RWPE2 (cell line): ENCODE data around the gene GRIA4.

Experiments used
- ATAC-seq: fragments of 200-7000 bp; cut with Tn5 transposase; 3 replicates; pipeline ENCODE4 v1.9.1; 2021; ENCODE audit warnings: low read depth
- DNase-seq: peaks from one replicate; pipeline ENCODE4 v3.0.0-alpha.2; 2020; ENCODE audit warnings: low spot score
- H3K27ac ChIP-seq: fragments of 450-650 bp; 2 replicates; pipeline ENCODE4 v1.5.1; 2017; ENCODE audit warnings: mild to moderate bottlenecking; ENCODE audit not compliant: poor library complexity, severe bottlenecking
- H3K27me3 ChIP-seq: fragments of 250-450 bp; sonication (Bioruptor Pico); 2 replicates; pipeline ENCODE4 v1.5.1; 2021; ENCODE audit warnings: mild to moderate bottlenecking, moderate library complexity; ENCODE audit not compliant: insufficient read depth, poor library complexity, severe bottlenecking
- H3K36me3 ChIP-seq: fragments of 250-450 bp; sonication (Bioruptor Pico); 2 replicates; pipeline ENCODE4 v1.5.1; 2020; ENCODE audit warnings: low read depth, mild to moderate bottlenecking, moderate library complexity
- H3K4me1 ChIP-seq: fragments of 250-450 bp; sonication (Bioruptor Pico); 2 replicates; pipeline ENCODE4 v1.5.1; 2021; ENCODE audit warnings: mild to moderate bottlenecking, moderate library complexity; ENCODE audit not compliant: insufficient read depth, poor library complexity, severe bottlenecking
- H3K4me3 ChIP-seq: fragments of 250-450 bp; sonication (Bioruptor Pico); 2 replicates; pipeline ENCODE4 v1.5.1; 2021; ENCODE audit warnings: mild to moderate bottlenecking, moderate library complexity; ENCODE audit not compliant: severe bottlenecking
- H3K9me3 ChIP-seq: fragments of 250-450 bp; sonication (Bioruptor Pico); 2 replicates; pipeline ENCODE4 v1.5.1; 2021; ENCODE audit warnings: mild to moderate bottlenecking, moderate library complexity; ENCODE audit not compliant: severe bottlenecking
- TF ChIP-seq, protein P1 (sequence below): fragments of 450-650 bp; IDR thresholded peaks from one replicate; pipeline ENCODE4 v1.5.1; 2017; ENCODE audit warnings: mild to moderate bottlenecking, moderate library complexity; ENCODE audit not compliant: poor library complexity, severe bottlenecking

The GRIA4 gene

DNA sequence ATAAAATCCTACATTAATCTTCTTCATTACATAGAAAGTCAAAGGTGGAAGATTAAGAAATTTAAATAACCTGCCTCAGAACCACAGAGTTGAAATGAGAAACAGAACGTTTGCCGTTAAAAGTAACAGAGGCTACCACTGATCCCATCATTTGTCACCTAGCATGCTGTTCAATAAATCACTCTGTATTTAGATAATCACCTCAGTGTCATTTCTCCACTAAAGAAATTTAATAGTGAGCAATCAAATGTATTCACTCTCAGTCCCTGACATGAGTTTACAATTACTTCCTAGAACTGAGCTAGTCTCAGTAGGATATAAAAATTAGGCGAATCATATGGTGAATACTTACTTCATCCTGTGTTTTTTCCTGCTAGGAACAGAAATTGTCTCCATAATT is 242.5 kb downstream of the GRIA4 start:
- DNase-seq = no peak
- no peaks in the 10 kb centered on the region for H3K4me1 ChIP-seq
- no peak for ATAC-seq

DNA sequence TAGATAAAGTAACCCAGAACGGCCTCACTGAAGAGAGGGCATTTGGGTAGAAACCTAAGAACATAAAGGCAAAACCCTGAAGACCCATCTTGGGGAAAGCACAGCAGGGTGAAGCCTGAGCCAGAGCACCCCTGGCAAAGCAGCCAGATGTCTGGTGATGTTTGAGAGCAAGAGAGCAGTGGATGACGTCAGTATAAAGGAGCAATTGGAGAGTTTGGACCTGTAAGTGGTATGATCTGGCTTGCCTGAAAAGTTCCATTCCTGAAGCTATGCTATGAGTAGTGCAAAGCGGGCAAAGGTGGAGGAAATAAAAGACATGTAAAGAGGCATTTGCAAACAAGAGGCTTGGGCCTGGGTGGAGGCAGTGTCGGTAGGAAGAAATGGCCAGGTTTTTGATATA is 244.4 kb downstream of the GRIA4 start:
- no peaks in the 10 kb centered on the region for H3K4me1 ChIP-seq
- ATAC-seq (no peak), DNase-seq (no peak)
- TF ChIP-seq, protein P1, sequence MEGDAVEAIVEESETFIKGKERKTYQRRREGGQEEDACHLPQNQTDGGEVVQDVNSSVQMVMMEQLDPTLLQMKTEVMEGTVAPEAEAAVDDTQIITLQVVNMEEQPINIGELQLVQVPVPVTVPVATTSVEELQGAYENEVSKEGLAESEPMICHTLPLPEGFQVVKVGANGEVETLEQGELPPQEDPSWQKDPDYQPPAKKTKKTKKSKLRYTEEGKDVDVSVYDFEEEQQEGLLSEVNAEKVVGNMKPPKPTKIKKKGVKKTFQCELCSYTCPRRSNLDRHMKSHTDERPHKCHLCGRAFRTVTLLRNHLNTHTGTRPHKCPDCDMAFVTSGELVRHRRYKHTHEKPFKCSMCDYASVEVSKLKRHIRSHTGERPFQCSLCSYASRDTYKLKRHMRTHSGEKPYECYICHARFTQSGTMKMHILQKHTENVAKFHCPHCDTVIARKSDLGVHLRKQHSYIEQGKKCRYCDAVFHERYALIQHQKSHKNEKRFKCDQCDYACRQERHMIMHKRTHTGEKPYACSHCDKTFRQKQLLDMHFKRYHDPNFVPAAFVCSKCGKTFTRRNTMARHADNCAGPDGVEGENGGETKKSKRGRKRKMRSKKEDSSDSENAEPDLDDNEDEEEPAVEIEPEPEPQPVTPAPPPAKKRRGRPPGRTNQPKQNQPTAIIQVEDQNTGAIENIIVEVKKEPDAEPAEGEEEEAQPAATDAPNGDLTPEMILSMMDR = no peak
- no peaks in the 10 kb centered on the region for H3K9me3 ChIP-seq
- peaks cover 9% of the 10 kb centered on the region for H3K27me3 ChIP-seq
- no peak overlapping the region for H3K27ac ChIP-seq
- no peaks in the 10 kb centered on the region for H3K36me3 ChIP-seq
- H3K4me3 ChIP-seq = no peak overlapping the region

More for the DNA sequence above, 242.5 kb downstream of the GRIA4 start:
- Histone ChIP-seq H3K27ac (no peak overlapping the region), H3K27me3 (peaks cover 9% of the 10 kb centered on the region), H3K36me3 (no peaks in the 10 kb centered on the region), H3K4me3 (no peak overlapping the region), H3K9me3 (no peaks in the 10 kb centered on the region)
- TF ChIP-seq, protein P1 = no peak

DNA sequence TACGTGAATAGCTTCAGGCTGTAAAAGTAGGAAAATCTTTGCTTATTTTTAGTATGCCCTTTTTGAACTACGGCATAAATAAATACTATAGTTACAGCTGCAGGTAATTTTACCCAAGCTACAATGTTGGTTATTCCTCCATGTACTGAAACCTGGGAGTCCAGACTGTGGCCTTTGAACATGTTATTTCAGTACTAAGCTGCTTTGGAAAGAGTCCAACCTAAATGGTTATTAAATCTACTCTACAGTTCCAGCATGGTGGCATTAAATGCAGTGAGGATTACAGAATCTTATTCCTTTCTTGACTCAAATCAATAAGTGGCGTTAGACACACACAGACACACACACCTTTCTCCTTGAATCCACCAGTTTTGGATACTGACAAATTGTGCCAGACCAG is 247.1 kb downstream of the GRIA4 start:
- no peak for DNase-seq
- no peak for ATAC-seq
- H3K4me1 ChIP-seq = no peaks in the 10 kb centered on the region
- H3K4me3 ChIP-seq = no peak overlapping the region
- no peaks in the 10 kb centered on the region for H3K9me3 ChIP-seq
- H3K27me3 ChIP-seq = peaks cover 6% of the 10 kb centered on the region
- TF ChIP-seq, protein P1 = no peak
- no peak overlapping the region for H3K27ac ChIP-seq
- no peaks in the 10 kb centered on the region for H3K36me3 ChIP-seq

DNA sequence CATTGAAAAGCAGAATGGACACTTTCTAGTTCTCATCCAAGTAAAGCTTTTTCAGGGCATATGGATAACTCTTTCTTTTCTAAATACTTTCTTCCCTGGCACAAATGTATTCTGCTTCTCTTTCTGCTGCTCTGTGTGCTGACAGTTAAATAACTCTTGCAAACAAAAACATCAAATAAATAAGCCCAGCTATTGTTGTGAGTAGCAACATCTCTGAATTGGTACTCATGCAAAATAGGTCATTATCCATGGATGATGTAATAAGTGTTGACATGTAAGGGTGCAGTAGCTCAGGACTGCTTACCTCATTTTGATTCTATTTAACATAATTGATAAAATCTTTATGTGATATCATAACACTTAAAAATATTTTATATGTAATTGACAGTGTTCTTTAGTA is 247.9 kb downstream of the GRIA4 start:
- H3K4me1 ChIP-seq = no peaks in the 10 kb centered on the region
- ATAC-seq = no peak
- TF ChIP-seq, protein P1 = no peak
- no peak for DNase-seq
- no peak overlapping the region for H3K27ac ChIP-seq
- no peaks in the 10 kb centered on the region for H3K36me3 ChIP-seq
- peaks cover 6% of the 10 kb centered on the region for H3K27me3 ChIP-seq
- no peaks in the 10 kb centered on the region for H3K9me3 ChIP-seq
- no peak overlapping the region for H3K4me3 ChIP-seq

DNA sequence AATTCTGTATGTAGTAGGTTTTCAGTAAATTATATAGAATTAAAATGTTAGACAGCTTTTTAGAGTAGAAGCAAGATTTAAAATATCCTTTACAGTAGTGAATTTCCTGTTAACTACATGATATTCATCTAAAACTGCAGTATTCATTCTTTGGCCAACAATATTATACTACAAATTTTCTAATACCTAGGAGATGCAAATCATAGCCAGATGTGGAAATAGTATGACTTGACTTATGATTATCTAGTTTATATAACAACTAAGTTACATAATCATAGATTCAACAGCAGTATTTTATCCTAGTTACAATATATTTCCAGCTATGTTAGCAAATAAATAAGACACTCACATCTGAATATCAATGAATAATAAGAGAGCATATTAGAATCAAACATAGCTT is 249.0 kb downstream of the GRIA4 start:
- Histone ChIP-seq H3K4me1 (no peaks in the 10 kb centered on the region), H3K27me3 (no peaks in the 10 kb centered on the region), H3K9me3 (no peaks in the 10 kb centered on the region), H3K27ac (no peak overlapping the region), H3K36me3 (no peaks in the 10 kb centered on the region), H3K4me3 (no peak overlapping the region)
- TF ChIP-seq, protein P1 = no peak
- no peak for DNase-seq
- ATAC-seq = no peak
